WTC11 (cell line): ENCODE results near the gene ZNF185. TPM values are rescaled to one million over a fixed set of nuclear protein-coding genes. Genes with fewer than 3 reads are reported as not detected.

Experiments used
- ATAC-seq: fragments of 200-7000 bp; cut with Tn5 transposase; 2 replicates; pipeline ENCODE4 v1.10.0; 2021; ENCODE audit warnings: mild to moderate bottlenecking, moderate library complexity
- CTCF ChIA-PET: fragments of 300-600 bp; sonication (Branson Sonifier 250); formaldehyde crosslinking; loops from one replicate; lab custom pipeline; 2021; ENCODE audit warnings: antibody characterized with exemption; lab: Charles Lee
- POLR2A ChIA-PET: fragments of 350-600 bp; sonication (Branson Sonifier 250); formaldehyde crosslinking; loops from one replicate; lab custom pipeline; 2021; ENCODE audit warnings: antibody characterized with exemption; lab: Charles Lee
- DNase-seq: peaks from one replicate; pipeline ENCODE4 v3.0.0; 2021; ENCODE audit warnings: low spot score
- H3K27ac Mint-ChIP-seq: 2 replicates; pipeline ENCODE4 v1.8.0; 2021; ENCODE audit warnings: mixed read lengths
- H3K27me3 Mint-ChIP-seq: 2 replicates; pipeline ENCODE4 v1.8.0; 2021; ENCODE audit warnings: low read depth, mild to moderate bottlenecking, moderate library complexity, mixed read lengths
- H3K36me3 Mint-ChIP-seq: 2 replicates; pipeline ENCODE4 v1.8.0; 2021; ENCODE audit warnings: mixed read lengths
- H3K4me1 Mint-ChIP-seq: 2 replicates; pipeline ENCODE4 v1.8.0; 2022; ENCODE audit warnings: mixed read lengths
- H3K4me3 Mint-ChIP-seq: 2 replicates; pipeline ENCODE4 v1.8.0; 2021; ENCODE audit warnings: mild to moderate bottlenecking, moderate library complexity, mixed read lengths
- H3K9me3 Mint-ChIP-seq: 2 replicates; pipeline ENCODE4 v1.8.0; 2021; ENCODE audit warnings: mixed read lengths
- FOXK1 ChIP-seq: sonication (generic); formaldehyde crosslinking; IDR thresholded peaks from 2 replicates; pipeline ENCODE4 v1.8.0; 2022; ENCODE audit warnings: mild to moderate bottlenecking, moderate library complexity, missing genetic modification reagents
- FOXP1 ChIP-seq: sonication (generic); formaldehyde crosslinking; IDR thresholded peaks from 2 replicates; pipeline ENCODE4 v1.8.0; 2022; ENCODE audit warnings: missing genetic modification reagents, mild to moderate bottlenecking, moderate library complexity, borderline replicate concordance
- GABPB1 ChIP-seq: sonication (generic); formaldehyde crosslinking; IDR thresholded peaks from 2 replicates; pipeline ENCODE4 v1.8.1; 2023; ENCODE audit warnings: mild to moderate bottlenecking, missing genetic modification reagents
- GRHL2 ChIP-seq: fragments of 250-450 bp; sonication (Bioruptor Pico); IDR thresholded peaks from 2 replicates; pipeline ENCODE4 v1.8.0; 2022; ENCODE audit warnings: mild to moderate bottlenecking, moderate library complexity; ENCODE audit not compliant: insufficient replicate concordance, severe bottlenecking
- GTF2I ChIP-seq: fragments of 250-450 bp; sonication (Bioruptor Pico); conservative IDR thresholded peaks from 2 replicates; pipeline ENCODE4 v1.4.0; 2021; ENCODE audit warnings: mild to moderate bottlenecking
- HMGA2 ChIP-seq: fragments of 250-450 bp; sonication (Bioruptor Pico); IDR thresholded peaks from 2 replicates; pipeline ENCODE4 v1.4.0; 2021; ENCODE audit warnings: mild to moderate bottlenecking, moderate library complexity
- JUN ChIP-seq: sonication (generic); formaldehyde crosslinking; IDR thresholded peaks from 2 replicates; pipeline ENCODE4 v1.8.0; 2023; ENCODE audit warnings: mild to moderate bottlenecking, missing genetic modification reagents
- NR1H2 ChIP-seq: sonication (generic); formaldehyde crosslinking; IDR thresholded peaks from 2 replicates; pipeline ENCODE4 v1.9.0; 2021; ENCODE audit warnings: mild to moderate bottlenecking, moderate library complexity, missing genetic modification reagents
- OVOL2 ChIP-seq: fragments of 250-450 bp; sonication (Bioruptor Pico); IDR thresholded peaks from 2 replicates; pipeline ENCODE4 v1.9.0; 2021; ENCODE audit warnings: mild to moderate bottlenecking, borderline replicate concordance
- PRRX2 ChIP-seq: fragments of 250-450 bp; sonication (Bioruptor Pico); IDR thresholded peaks from 2 replicates; pipeline ENCODE4 v1.8.0; 2021; ENCODE audit warnings: mild to moderate bottlenecking
- RELA ChIP-seq: sonication (generic); formaldehyde crosslinking; IDR thresholded peaks from 2 replicates; pipeline ENCODE4 v1.8.1; 2022; ENCODE audit warnings: missing genetic modification reagents, mild to moderate bottlenecking, borderline replicate concordance
- RORB ChIP-seq: fragments of 250-450 bp; sonication (Bioruptor Pico); IDR thresholded peaks from 2 replicates; pipeline ENCODE4 v1.9.0; 2021; ENCODE audit warnings: mild to moderate bottlenecking
- SMAD4 ChIP-seq: sonication (generic); formaldehyde crosslinking; IDR thresholded peaks from 2 replicates; pipeline ENCODE4 v1.8.0; 2022; ENCODE audit warnings: mild to moderate bottlenecking, missing genetic modification reagents
- SOX15 ChIP-seq: fragments of 250-450 bp; sonication (Bioruptor Pico); IDR thresholded peaks from 2 replicates; pipeline ENCODE4 v1.9.0; 2021; ENCODE audit warnings: mild to moderate bottlenecking
- TCF7 ChIP-seq: sonication (generic); formaldehyde crosslinking; IDR thresholded peaks from 2 replicates; pipeline ENCODE4 v1.8.0; 2022; ENCODE audit warnings: mild to moderate bottlenecking, low read depth, missing genetic modification reagents, moderate library complexity
- TP53 ChIP-seq: sonication (generic); formaldehyde crosslinking; IDR thresholded peaks from 2 replicates; pipeline ENCODE4 v1.8.1; 2023; ENCODE audit warnings: mild to moderate bottlenecking, missing genetic modification reagents
- ZNF219 ChIP-seq: sonication (generic); formaldehyde crosslinking; IDR thresholded peaks from 2 replicates; pipeline ENCODE4 v1.8.0; 2023; ENCODE audit warnings: missing genetic modification reagents, mild to moderate bottlenecking, borderline replicate concordance
- ZNF317 ChIP-seq: sonication (generic); formaldehyde crosslinking; IDR thresholded peaks from 2 replicates; pipeline ENCODE4 v1.8.1; 2023; ENCODE audit warnings: low read depth, mild to moderate bottlenecking, moderate library complexity, missing genetic modification reagents, borderline replicate concordance
- ZNF416 ChIP-seq: fragments of 250-450 bp; sonication (Bioruptor Pico); IDR thresholded peaks from 2 replicates; pipeline ENCODE4 v1.9.0; 2021; ENCODE audit warnings: mild to moderate bottlenecking, inconsistent platforms
- ZNF423 ChIP-seq: fragments of 250-450 bp; sonication (Bioruptor Pico); IDR thresholded peaks from 2 replicates; pipeline ENCODE4 v2.1.2; 2022; ENCODE audit warnings: mild to moderate bottlenecking, moderate library complexity
- ZNF671 ChIP-seq: fragments of 250-450 bp; sonication (Bioruptor Pico); IDR thresholded peaks from 2 replicates; pipeline ENCODE4 v1.8.0; 2021; ENCODE audit warnings: mild to moderate bottlenecking
- total RNA-seq: library from RNA; stranded (reverse); gene quantifications from 3 replicates; pipeline ENCODE4 v1.2.3, GENCODE V29; 2021
- TF ChIP-seq, protein P1 (sequence below): sonication (generic); formaldehyde crosslinking; IDR thresholded peaks from 2 replicates; pipeline ENCODE4 v1.8.1; 2022; ENCODE audit warnings: mild to moderate bottlenecking, moderate library complexity, missing genetic modification reagents
- TF ChIP-seq, protein P2 (sequence below): sonication (generic); formaldehyde crosslinking; IDR thresholded peaks from 2 replicates; pipeline ENCODE4 v1.8.0; 2022; ENCODE audit warnings: mild to moderate bottlenecking, missing genetic modification reagents
- TF ChIP-seq, protein P3 (sequence below): sonication (generic); formaldehyde crosslinking; IDR thresholded peaks from 2 replicates; pipeline ENCODE4 v1.8.1; 2023; ENCODE audit warnings: mild to moderate bottlenecking, missing genetic modification reagents, moderate library complexity
- TF ChIP-seq, protein P4 (sequence below): sonication (generic); formaldehyde crosslinking; IDR thresholded peaks from 2 replicates; pipeline ENCODE4 v1.8.0; 2022; ENCODE audit warnings: mild to moderate bottlenecking, missing genetic modification reagents

The ZNF185 gene
- total RNA-seq, 1 experiment from 2014 or later = 8.2 TPM

DNA sequence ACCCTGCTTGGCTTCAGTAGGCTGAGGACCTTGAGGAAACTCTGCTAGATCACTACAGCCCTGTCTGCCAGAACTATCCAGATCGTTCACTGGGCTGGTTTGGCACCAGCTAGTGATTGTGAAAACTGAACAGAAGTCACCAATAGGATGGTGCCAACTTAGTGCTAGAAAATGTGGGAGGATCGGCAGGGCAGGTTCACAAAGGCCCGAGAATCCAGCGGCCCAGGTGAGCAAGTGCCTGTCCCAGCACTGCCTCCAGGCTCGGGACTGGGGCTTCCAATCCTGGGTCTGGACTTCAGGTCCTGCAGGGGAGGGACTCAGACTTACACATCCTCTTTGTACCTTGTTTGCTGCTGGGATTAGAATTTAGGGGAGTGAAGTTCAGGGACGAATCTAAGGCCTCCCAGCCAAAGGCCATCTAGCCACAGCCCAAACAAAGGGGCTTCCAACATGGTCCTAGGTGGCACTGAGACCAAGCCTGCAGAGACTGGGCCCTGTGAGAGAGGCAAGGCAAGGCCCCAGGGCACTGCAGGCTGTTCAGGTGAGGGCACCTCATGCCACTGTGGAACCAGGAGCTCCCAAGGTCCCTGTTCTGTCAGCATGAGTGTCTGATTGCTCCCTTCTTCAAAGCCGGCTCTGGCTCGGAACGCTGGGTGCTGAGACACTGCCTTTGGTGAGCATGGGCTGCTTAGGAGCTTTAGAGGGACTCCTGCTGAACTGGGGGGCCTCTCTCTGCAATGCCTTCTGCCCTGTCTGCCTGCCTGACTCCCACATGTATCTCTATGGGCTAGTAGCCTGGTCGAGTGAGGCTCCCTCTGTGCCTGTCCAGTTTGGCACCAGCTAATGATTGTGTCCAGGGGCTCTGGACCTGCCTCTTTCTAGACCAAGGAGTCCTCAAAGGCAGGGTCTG lies 20.7 kb upstream of the ZNF185 start:
- Mint-ChIP-seq H3K9me3 (peaks cover 3% of the 10 kb centered on the region; the same call in 1 of the 2 replicates), H3K27me3 (peaks cover 18% of the 10 kb centered on the region), H3K36me3 (no peaks in the 10 kb centered on the region), H3K4me1 (0 out of 2 replicates have a peak, but pooled peaks cover 3% of the 10 kb centered on the region), H3K4me3 (no peak overlapping the region), H3K27ac (no peak overlapping the region)
- ChIA-PET POLR2A (no interaction called here), CTCF (no interaction called here)
- no peak for DNase-seq
- no peak for TF ChIP-seq HMGA2
- no peak for TF ChIP-seq PRRX2 (CRISPR knock-in tag)
- no peak for TF ChIP-seq TCF7
- TF ChIP-seq TP53 (CRISPR knock-in tag) = no peak
- TF ChIP-seq, protein P1, sequence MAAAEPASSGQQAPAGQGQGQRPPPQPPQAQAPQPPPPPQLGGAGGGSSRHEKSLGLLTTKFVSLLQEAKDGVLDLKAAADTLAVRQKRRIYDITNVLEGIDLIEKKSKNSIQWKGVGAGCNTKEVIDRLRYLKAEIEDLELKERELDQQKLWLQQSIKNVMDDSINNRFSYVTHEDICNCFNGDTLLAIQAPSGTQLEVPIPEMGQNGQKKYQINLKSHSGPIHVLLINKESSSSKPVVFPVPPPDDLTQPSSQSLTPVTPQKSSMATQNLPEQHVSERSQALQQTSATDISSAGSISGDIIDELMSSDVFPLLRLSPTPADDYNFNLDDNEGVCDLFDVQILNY (CRISPR knock-in tag) = no peak
- TF ChIP-seq ZNF423 (CRISPR knock-in tag) = no peak
- TF ChIP-seq FOXK1 = no peak
- no peak for TF ChIP-seq GABPB1 (CRISPR knock-in tag)
- TF ChIP-seq, protein P2, sequence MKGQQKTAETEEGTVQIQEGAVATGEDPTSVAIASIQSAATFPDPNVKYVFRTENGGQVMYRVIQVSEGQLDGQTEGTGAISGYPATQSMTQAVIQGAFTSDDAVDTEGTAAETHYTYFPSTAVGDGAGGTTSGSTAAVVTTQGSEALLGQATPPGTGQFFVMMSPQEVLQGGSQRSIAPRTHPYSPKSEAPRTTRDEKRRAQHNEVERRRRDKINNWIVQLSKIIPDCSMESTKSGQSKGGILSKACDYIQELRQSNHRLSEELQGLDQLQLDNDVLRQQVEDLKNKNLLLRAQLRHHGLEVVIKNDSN (CRISPR knock-in tag) = no peak
- ATAC-seq = no peak

DNA sequence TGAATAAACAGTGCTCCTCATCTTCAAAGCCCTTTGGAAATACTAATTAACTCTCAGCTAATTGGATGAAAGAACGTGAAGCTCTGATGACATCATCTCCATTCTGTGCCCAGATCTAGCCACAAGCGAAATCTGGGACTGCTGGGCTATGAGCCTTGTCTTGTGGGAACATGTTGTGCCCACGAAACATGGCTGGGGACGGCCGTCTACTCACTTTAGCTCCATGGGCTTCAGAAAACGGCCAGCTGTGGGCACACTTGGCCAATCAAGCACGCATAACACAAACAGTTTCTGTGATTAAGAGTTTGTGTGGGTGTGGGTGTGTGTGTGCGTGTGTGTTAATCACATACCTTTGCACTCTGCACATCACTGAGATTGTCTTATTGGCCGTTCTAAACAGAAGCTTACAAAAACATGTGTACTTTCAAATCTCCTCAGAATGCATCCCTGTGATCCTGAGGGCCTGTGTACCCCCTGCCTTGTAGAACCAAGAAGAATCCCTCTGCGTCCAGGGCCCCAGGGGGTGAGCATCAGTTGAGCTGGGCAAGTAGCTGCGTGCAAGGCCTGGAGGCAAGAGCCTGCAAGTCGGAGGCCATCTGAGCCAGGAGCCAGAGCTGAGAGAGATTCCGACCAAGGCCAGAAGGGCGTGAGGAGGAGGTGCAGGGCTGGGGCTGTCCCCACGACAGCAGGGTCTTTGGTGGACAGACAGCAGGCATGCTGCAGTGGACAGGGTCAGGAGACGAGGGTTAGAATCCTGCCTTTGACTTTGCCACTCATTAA lies 18.7 kb upstream of the ZNF185 start:
- ATAC-seq = no peak
- no peak overlapping the region for H3K4me3 Mint-ChIP-seq
- H3K27ac Mint-ChIP-seq = no peak overlapping the region
- H3K36me3 Mint-ChIP-seq = no peaks in the 10 kb centered on the region
- ChIA-PET CTCF (no interaction called here), POLR2A (no interaction called here)
- peaks cover under 1% of the 10 kb centered on the region for H3K4me1 Mint-ChIP-seq
- no peak for DNase-seq
- peaks cover 3% of the 10 kb centered on the region; the same call in 1 of the 2 replicates for H3K9me3 Mint-ChIP-seq
- H3K27me3 Mint-ChIP-seq = peaks cover 18% of the 10 kb centered on the region
- TF ChIP-seq OVOL2 (CRISPR knock-in tag) = no peak
- TF ChIP-seq JUN (CRISPR knock-in tag) = no peak
- TF ChIP-seq, protein P2 (CRISPR knock-in tag) = no peak
- no peak for TF ChIP-seq ZNF219 (CRISPR knock-in tag)

DNA sequence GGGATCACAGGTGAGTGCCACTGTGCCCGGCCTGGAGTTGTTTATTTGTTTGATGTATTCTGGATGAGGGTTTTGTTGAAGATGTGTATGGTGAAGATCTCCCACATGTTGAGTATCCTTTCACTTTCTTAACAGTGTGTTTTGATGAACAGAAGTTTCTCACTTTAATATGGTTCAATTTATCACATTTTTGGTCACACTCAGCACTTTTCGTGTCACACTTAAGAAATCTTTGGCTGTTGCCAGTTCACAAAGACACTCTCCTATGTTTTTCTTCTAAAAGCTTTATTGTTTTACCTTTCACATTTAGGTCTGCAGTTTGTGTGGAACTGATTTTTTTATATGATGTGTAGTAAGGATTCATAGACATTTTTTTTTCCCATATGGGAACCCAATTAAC lies 16.6 kb upstream of the ZNF185 start:
- Mint-ChIP-seq H3K4me1 (peaks cover 4% of the 10 kb centered on the region), H3K4me3 (no peak overlapping the region), H3K27ac (no peak overlapping the region), H3K27me3 (peaks cover 8% of the 10 kb centered on the region), H3K36me3 (no peaks in the 10 kb centered on the region), H3K9me3 (peaks cover 3% of the 10 kb centered on the region; the same call in 1 of the 2 replicates)
- ATAC-seq (no peak), DNase-seq (no peak)
- CTCF ChIA-PET = no interaction called here
- POLR2A ChIA-PET = no interaction called here
- no peak for TF ChIP-seq ZNF416 (CRISPR knock-in tag)
- TF ChIP-seq, protein P3, sequence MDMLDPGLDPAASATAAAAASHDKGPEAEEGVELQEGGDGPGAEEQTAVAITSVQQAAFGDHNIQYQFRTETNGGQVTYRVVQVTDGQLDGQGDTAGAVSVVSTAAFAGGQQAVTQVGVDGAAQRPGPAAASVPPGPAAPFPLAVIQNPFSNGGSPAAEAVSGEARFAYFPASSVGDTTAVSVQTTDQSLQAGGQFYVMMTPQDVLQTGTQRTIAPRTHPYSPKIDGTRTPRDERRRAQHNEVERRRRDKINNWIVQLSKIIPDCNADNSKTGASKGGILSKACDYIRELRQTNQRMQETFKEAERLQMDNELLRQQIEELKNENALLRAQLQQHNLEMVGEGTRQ (CRISPR knock-in tag) = no peak
- TF ChIP-seq SOX15 (CRISPR knock-in tag) = no peak
- no peak for TF ChIP-seq RORB (CRISPR knock-in tag)
- TF ChIP-seq RELA = no peak
- TF ChIP-seq NR1H2 (CRISPR knock-in tag) = no peak
- no peak for TF ChIP-seq GRHL2 (CRISPR knock-in tag)
- TF ChIP-seq ZNF317 (CRISPR knock-in tag) = no peak
- no peak for TF ChIP-seq ZNF671
- no peak for TF ChIP-seq GTF2I (CRISPR knock-in tag)
- TF ChIP-seq SMAD4 = no peak
- TF ChIP-seq FOXP1 (CRISPR knock-in tag) = no peak
- TF ChIP-seq, protein P4, sequence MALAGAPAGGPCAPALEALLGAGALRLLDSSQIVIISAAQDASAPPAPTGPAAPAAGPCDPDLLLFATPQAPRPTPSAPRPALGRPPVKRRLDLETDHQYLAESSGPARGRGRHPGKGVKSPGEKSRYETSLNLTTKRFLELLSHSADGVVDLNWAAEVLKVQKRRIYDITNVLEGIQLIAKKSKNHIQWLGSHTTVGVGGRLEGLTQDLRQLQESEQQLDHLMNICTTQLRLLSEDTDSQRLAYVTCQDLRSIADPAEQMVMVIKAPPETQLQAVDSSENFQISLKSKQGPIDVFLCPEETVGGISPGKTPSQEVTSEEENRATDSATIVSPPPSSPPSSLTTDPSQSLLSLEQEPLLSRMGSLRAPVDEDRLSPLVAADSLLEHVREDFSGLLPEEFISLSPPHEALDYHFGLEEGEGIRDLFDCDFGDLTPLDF = no peak
- TF ChIP-seq, protein P1 (CRISPR knock-in tag) = no peak
